Measurements from ENCODE around the gene ANO2. TPM values are rescaled to one million over a fixed set of nuclear protein-coding genes. Genes with fewer than 3 reads are reported as not detected.

ANO2 gene
- total RNA-seq, 2 experiments from 2014 or later, result not detected

- H3K36me3 Mint-ChIP-seq (ENCODE audit: low read depth), result no peaks in the 10 kb centered on the region
- DNase-seq (no peak), ATAC-seq (no peak)
- ChIA-PET CTCF (no interaction called here), POLR2A (no interaction called here)
- no peak overlapping the region for H3K27ac Mint-ChIP-seq
- intact Hi-C loops (cut with micrococcal nuclease), result no loop called here
- no peaks in the 10 kb centered on the region for H3K9me3 Mint-ChIP-seq
- no peaks in the 10 kb centered on the region for H3K4me1 Mint-ChIP-seq (ENCODE audit: low read depth)
- H3K27me3 Mint-ChIP-seq, result peaks cover 9% of the 10 kb centered on the region
- no peak for TF ChIP-seq CTCF (IDR thresholded peaks at IDR 0.05)
- no peak overlapping the region for H3K4me3 Mint-ChIP-seq
These were observed 382.5 kb downstream of the ANO2 start for GRCh38 chr12:5562581-5562980.

GRCh38 chr12:5561846-5562245 lies 383.2 kb downstream of the ANO2 start:
- DNase-seq (no peak), ATAC-seq (no peak)
- Mint-ChIP-seq H3K4me1 (ENCODE audit: low read depth) (no peaks in the 10 kb centered on the region), H3K27ac (no peak overlapping the region), H3K9me3 (no peaks in the 10 kb centered on the region), H3K36me3 (ENCODE audit: low read depth) (no peaks in the 10 kb centered on the region), H3K4me3 (no peak overlapping the region), H3K27me3 (peaks cover 4% of the 10 kb centered on the region)
- no peak for TF ChIP-seq CTCF (IDR thresholded peaks at IDR 0.05)
- ChIA-PET CTCF (no interaction called here), POLR2A (no interaction called here)
- intact Hi-C loops (cut with micrococcal nuclease), result no loop called here

- CTCF ChIA-PET, result no interaction called here
- intact Hi-C loops (cut with micrococcal nuclease), result no loop called here
These were observed 384.0 kb downstream of the ANO2 start for GRCh38 chr12:5561057-5561456.

GRCh38 chr12:5560265-5560664 lies 384.8 kb downstream of the ANO2 start:
- Mint-ChIP-seq H3K4me3 (no peak overlapping the region), H3K27ac (no peak overlapping the region), H3K4me1 (ENCODE audit: low read depth) (no peaks in the 10 kb centered on the region), H3K36me3 (ENCODE audit: low read depth) (no peaks in the 10 kb centered on the region), H3K27me3 (peaks cover 9% of the 10 kb centered on the region), H3K9me3 (no peaks in the 10 kb centered on the region)
- TF ChIP-seq CTCF (IDR thresholded peaks at IDR 0.05), result no peak
- DNase-seq (no peak), ATAC-seq (no peak)
- POLR2A ChIA-PET, result no interaction called here
- intact Hi-C loops (cut with micrococcal nuclease), result no loop called here
- CTCF ChIA-PET, result no interaction called here

More at GRCh38 chr12:5561057-5561456, 384.0 kb downstream of the ANO2 start:
- H3K4me1 Mint-ChIP-seq (ENCODE audit: low read depth), result no peaks in the 10 kb centered on the region
- no peak for TF ChIP-seq CTCF (IDR thresholded peaks at IDR 0.05)
- peaks cover 8% of the 10 kb centered on the region for H3K27me3 Mint-ChIP-seq
- ATAC-seq (no peak), DNase-seq (no peak)
- no peaks in the 10 kb centered on the region for H3K36me3 Mint-ChIP-seq (ENCODE audit: low read depth)
- no peaks in the 10 kb centered on the region for H3K9me3 Mint-ChIP-seq
- POLR2A ChIA-PET, result no interaction called here
- no peak overlapping the region for H3K4me3 Mint-ChIP-seq
- H3K27ac Mint-ChIP-seq, result no peak overlapping the region

- H3K4me1 Mint-ChIP-seq (ENCODE audit: low read depth), result no peaks in the 10 kb centered on the region
- H3K27ac Mint-ChIP-seq, result no peak overlapping the region
- CTCF ChIA-PET, result interaction anchor here (1.5 kb wide), 1 partner anchor 234 kb away, joined by 4 read pairs; no protein-coding TSS in a partner anchor
- H3K4me3 Mint-ChIP-seq, result no peak overlapping the region
- peaks cover 11% of the 10 kb centered on the region for H3K27me3 Mint-ChIP-seq
- DNase-seq (no peak), ATAC-seq (no peak)
- intact Hi-C loops (cut with micrococcal nuclease), result no loop called here
- no peaks in the 10 kb centered on the region for H3K9me3 Mint-ChIP-seq
- no peaks in the 10 kb centered on the region for H3K36me3 Mint-ChIP-seq (ENCODE audit: low read depth)
- POLR2A ChIA-PET, result no interaction called here
- TF ChIP-seq CTCF (IDR thresholded peaks at IDR 0.05), result no peak
These were observed 387.2 kb downstream of the ANO2 start for GRCh38 chr12:5557906-5558305.

All from activated CD8-positive, alpha-beta T cell treated with anti-CD3 and anti-CD28 coated beads for 36 hours (primary cell).